ENCODE results near the gene TMEM171.

- no peak for TF ChIP-seq POLR2A (IDR thresholded peaks at IDR 0.05)
- no peak for TF ChIP-seq CTCF (IDR thresholded peaks at IDR 0.05)
Observed at GRCh38 chr5:73153513-73153912, 33.1 kb downstream of the TMEM171 start.

Measured in esophagus squamous epithelium (tissue), 4 donors.